Aorta (tissue), 5 donors: Measurements from ENCODE around the gene GPR137B. TPM values are rescaled to one million over a fixed set of nuclear protein-coding genes. Genes with fewer than 3 reads are reported as not detected.

Experiments
- ATAC-seq: fragments of 200-7000 bp; cut with Tn5 transposase; one replicate; pipeline ENCODE4 v1.9.1; 2022; ENCODE audit warnings: moderate library complexity; ENCODE audit not compliant: low FRiP score
- DNase-seq, 2 donors: peaks; one replicate each; pipeline ENCODE4 v3.0.0-alpha.2; 2020
- H3K27ac ChIP-seq, 2 donors: one replicate each; pipeline ENCODE4 v1.5.1; 2013; ENCODE audit warnings: low read length in 2 of 2, mild to moderate bottlenecking in 2 of 2, moderate library complexity in 2 of 2, control low read depth in 1 of 2, inconsistent platforms in 1 of 2, low read depth in 1 of 2
- H3K27me3 ChIP-seq, 2 donors: one replicate each; pipeline ENCODE4 v1.6.1; 2013; ENCODE audit warnings: control low read depth in 1 of 2, low read length in 1 of 2, mild to moderate bottlenecking in 1 of 2, moderate library complexity in 1 of 2; ENCODE audit not compliant: insufficient read depth in 2 of 2, control insufficient read depth in 1 of 2
- H3K36me3 ChIP-seq, 2 donors: one replicate each; pipeline ENCODE4 v1.6.1; 2013; ENCODE audit warnings: control low read depth in 1 of 2, low read length in 1 of 2, mild to moderate bottlenecking in 1 of 2; ENCODE audit not compliant: insufficient read depth in 2 of 2, control insufficient read depth in 1 of 2
- H3K4me1 ChIP-seq, 2 donors: one replicate each; pipeline ENCODE4 v1.6.1; 2013; ENCODE audit warnings: low read length in 2 of 2, control low read depth in 1 of 2, mild to moderate bottlenecking in 1 of 2, moderate library complexity in 1 of 2; ENCODE audit not compliant: insufficient read depth in 2 of 2, control insufficient read depth in 1 of 2
- H3K4me3 ChIP-seq, 2 donors: one replicate each; pipeline ENCODE4 v1.5.1; 2013; ENCODE audit warnings: low read length in 2 of 2, control low read depth in 1 of 2, mild to moderate bottlenecking in 1 of 2
- H3K9me3 ChIP-seq: one replicate; pipeline ENCODE4 v1.6.1; 2013; ENCODE audit warnings: mild to moderate bottlenecking, low read length; ENCODE audit not compliant: control insufficient read depth
- WGBS, 2 donors: extraction: QIAGEN DNeasy Blood & Tissue Kit; methylation state at CpG; one replicate each; pipeline ENCODE4 v1.1.7; 2013; 5-methylcytosine and 5-hydroxymethylcytosine counted together
- intact Hi-C, 2 donors: fragments of 100-400 bp; cut with DNase I; formaldehyde crosslinking; loops; one replicate each; pipeline versions ENCODE4 v1.14.2 to v1.15.0; 2022
- polyA plus RNA-seq, 2 donors: library from polyadenylated mRNA; stranded (reverse); fragments of 200-250 nt; gene quantifications; one replicate each; pipeline ENCODE4 v1.2.3, GENCODE V29; 2013
- total RNA-seq, 2 donors: library from RNA; stranded (reverse); fragmentation: NEBNext Ultra II Directional; extraction: Animal tissue kit (Norgen Biotek cat#: 25700); gene quantifications; one replicate each; pipeline ENCODE4 v1.2.1, GENCODE V29; 2021
- donor health status: healthy with polysubstance abuse.
- donor health status: Bipolar disorder and iron deficiency.
- donor health status: DM: no; HTN: no; CAD: no.
- donor health status: DM: no; HTN: no; CAD: no.
- donor health status: DM: yes; HTN: yes; CAD: no.

GPR137B gene
- total and polyA plus RNA-seq, 4 donors = 15.4 to 21.3 (median 19.5) TPM

DNA sequence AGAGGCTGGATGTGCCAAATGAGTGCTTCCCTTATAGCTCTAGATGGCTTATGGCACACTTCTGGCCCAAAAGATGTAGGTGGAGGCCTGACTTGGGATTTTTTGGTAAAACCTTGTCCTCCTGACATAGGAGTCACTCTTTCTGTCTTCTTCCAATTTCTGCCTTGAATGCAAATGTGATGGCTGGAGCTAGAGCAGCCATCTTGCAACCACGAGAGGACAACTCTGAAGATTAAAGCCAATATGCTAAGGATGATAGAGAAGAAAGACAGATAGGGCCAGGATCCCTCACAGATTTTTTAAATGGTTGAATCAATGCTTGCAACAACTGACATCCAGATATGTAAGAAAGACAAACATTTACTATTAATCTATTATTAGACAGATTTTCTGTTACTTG is 8.5 kb upstream of the GPR137B start:
- H3K4me1 ChIP-seq = no peaks in the 10 kb centered on the region
- no peaks in the 10 kb centered on the region for H3K9me3 ChIP-seq
- no peak overlapping the region for H3K27ac ChIP-seq
- DNase-seq (no peak), ATAC-seq (no peak)
- WGBS, 2 donors = 97% methylated on average over 1 of the region's 1 CpG
- no peaks in the 10 kb centered on the region for H3K36me3 ChIP-seq
- no peak overlapping the region for H3K4me3 ChIP-seq
- intact Hi-C loops = no loop called here
- peaks cover 0 to 2% of the 10 kb centered on the region in 2 donors for H3K27me3 ChIP-seq

DNA sequence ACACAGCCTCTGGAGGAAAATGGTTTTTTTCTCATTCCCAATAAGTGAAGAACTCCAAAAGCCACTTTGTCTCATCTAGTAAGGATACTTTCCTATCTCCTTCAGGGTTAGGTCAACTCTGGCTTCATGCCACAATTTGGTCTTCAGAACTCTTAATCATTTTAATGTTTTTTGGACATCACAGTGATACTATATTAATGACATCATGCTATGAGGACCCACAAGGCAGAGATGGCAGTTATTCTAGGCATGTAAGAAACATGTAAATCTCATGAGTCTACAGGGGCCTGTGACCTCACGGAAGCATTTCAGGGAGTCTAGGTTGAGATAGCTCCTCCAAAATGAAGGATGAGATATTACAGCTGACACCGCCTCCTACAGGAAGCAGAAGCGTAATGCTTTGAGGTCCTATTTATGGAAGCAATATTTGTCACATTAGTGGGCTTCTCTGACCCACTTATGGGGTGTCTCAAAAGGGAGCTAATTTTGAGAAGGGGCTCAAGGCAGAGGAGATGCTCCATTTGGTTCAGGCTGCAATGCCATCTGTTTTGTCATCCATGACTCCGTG is 5.0 kb upstream of the GPR137B start:
- no peak for DNase-seq
- H3K4me1 ChIP-seq = no peaks in the 10 kb centered on the region
- ATAC-seq = no peak
- intact Hi-C loops = no loop called here
- no peak overlapping the region for H3K4me3 ChIP-seq
- WGBS, 2 donors = 85 to 91% methylated on average over 4 of the region's 4 CpGs
- H3K27me3 ChIP-seq = peaks cover 0 to 4% of the 10 kb centered on the region in 2 donors
- H3K9me3 ChIP-seq = no peaks in the 10 kb centered on the region
- no peaks in the 10 kb centered on the region for H3K36me3 ChIP-seq
- no peak overlapping the region for H3K27ac ChIP-seq

DNA sequence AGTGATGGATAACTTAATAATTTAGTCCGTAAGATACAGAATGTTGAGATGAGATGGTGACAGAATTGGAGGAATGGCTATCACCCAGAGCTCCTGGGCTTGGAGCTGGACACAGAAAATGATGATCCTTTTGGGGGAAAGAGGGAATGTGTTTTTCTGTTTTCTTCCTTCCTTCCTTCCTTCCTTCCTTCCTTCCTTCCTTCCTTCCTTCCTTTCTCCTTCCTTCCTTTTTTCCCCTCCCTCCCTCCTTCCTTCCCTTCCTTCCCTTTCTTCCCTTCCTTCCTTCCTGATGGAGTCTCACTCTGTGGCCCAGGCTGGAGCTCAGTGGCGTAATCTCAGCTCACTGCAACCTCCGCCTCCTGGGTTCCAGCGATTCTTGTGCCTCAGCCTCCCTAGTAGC is 2.8 kb upstream of the GPR137B start:
- intact Hi-C loops = no loop called here
- DNase-seq = no peak
- H3K4me1 ChIP-seq = no peaks in the 10 kb centered on the region
- whole genome bisulfite sequencing, 2 donors = 96 to 97% methylated on average over 4 of the region's 4 CpGs
- peaks cover 0 to 4% of the 10 kb centered on the region in 2 donors for H3K27me3 ChIP-seq
- no peak overlapping the region for H3K4me3 ChIP-seq
- H3K36me3 ChIP-seq = no peaks in the 10 kb centered on the region
- no peak overlapping the region for H3K27ac ChIP-seq
- no peak for ATAC-seq
- H3K9me3 ChIP-seq = no peaks in the 10 kb centered on the region

DNA sequence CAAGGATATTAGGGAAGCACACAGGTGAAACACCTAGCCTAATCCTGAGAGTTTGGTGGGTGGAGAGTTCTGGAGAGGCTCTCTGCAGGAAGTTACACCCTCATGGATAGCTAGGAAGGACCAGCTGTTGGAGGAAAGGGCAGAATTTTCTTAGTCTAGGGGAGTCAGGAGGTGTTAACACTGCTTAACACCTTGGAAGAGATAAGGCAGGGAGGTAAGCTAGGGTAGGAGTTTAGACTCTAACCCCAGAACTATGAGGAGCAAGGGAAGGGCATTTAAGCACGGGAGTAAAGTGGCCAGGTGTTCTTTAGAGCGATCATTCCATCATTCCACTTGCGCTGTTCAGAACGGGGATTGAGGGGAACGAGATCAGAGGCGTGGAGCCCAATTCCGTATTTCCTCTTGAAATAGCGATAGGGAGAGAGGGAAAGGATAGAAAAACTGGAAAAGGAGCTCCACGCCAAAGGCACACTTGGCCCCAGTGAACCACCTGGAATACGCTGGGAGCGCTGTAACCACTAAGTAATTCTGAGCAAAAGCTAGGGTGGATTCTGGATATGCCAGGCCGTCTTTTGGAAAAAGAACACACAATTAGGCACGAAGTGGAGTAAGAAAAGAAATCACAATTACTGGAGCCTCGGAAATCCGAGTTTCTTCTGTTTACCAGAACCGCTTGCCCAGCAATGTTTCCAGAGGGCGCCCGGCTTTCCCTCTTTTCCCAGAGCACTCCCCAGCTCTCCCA is 1.5 kb upstream of the GPR137B start:
- WGBS, 2 donors = 7 to 9% methylated on average over 18 of the region's 18 CpGs
- Histone ChIP-seq H3K27ac (no peak overlapping the region), H3K4me3 (peak overlapping the region; percentile 75 to 77), H3K27me3 (peaks cover 0 to 2% of the 10 kb centered on the region in 2 donors), H3K4me1 (no peaks in the 10 kb centered on the region), H3K9me3 (no peaks in the 10 kb centered on the region), H3K36me3 (no peaks in the 10 kb centered on the region)
- ATAC-seq (no peak), DNase-seq (no peak)
- intact Hi-C loops = no loop called here

DNA sequence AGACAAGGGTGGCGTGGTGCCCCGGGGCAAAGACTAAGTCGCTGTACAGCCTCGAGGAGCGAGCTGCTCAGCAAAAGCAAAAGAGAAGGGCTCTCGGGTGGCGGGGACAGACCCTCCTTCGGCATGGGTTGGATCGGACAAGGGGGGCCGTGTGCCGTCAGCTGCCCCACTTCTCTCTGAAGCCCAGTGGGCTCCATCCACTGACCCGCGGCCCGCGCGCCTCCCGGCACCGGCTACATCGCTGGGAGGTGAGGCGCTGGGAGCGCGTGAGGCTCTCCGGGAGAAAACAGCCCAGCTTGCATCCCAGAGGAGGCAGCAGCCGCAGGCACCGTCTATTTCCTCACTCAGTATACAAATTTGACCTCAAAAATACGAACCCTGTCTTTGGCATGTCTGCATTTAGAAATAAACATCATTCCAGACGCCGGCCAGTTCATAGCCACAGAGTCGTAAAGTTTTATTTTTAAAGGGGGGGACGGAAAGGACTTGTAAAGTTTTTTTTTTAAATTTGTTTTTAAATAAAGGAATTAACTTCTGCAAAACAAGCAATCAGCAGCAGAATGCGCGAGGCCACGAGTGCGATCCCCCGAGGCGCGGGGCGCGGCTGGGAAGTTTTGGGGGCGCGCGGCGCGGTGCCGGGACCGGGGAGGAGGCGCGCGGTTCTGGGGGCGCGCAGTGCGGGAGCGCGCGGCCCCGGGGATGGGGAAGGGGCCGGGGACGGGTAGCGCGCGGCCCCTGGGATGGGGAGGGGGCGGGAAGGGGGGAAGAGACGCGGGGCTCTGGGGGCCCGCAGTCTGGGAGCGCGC is 689 bp upstream of the GPR137B start:
- Histone ChIP-seq H3K4me3 (peak overlapping the region; percentile 75 to 77), H3K36me3 (no peaks in the 10 kb centered on the region), H3K4me1 (no peaks in the 10 kb centered on the region), H3K27me3 (peaks cover 0 to 2% of the 10 kb centered on the region in 2 donors), H3K27ac (no peak overlapping the region), H3K9me3 (no peaks in the 10 kb centered on the region)
- intact Hi-C loops = no loop called here
- no peak for DNase-seq
- peak; percentile 51 for ATAC-seq
- WGBS, 2 donors = 0 to 1% methylated on average over 52 to 67 of the region's 67 CpGs

DNA sequence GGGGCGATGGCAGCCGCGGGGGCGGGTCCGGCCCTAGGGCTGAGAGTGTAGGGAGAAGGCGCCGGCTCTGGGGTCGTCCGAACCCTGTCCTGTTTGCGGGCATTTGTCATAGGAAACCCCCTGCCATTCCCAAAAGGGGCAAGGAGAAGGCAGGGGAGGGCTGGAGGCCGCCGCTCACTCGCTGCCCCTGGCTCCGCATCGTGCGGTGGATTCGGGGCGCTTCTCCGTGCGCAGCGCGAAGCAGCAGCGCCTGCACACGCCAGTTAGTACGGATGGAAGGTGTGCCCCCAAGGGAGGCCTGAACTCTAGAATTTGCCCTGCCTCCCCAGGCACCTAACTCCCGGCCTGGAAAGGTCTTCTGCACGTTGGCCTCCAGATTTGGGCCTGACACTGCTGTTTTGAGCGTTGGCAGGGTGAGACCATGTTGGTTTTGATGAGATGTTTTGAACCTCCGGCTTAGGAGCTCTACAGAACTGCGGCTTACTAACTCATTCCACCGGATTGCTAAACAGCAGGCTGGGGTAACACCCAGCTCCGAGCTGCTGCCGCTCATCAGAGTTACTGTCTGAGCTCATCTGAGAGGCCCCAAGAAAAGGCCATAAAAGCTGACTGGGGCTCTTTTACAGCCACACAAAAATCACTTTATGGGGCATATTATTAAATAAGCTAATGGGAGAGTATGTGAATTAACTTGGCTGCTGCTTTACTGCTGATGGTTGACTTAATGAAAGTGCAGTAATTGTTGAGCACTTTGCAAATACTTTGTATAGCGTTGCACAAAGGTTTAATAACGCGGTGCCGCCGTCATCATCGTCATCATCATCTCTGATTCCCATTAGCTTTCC is 987 bp downstream of the GPR137B start:
- Histone ChIP-seq H3K27me3 (peaks cover 0 to 2% of the 10 kb centered on the region in 2 donors), H3K4me3 (peak overlapping the region; percentile 75 to 77), H3K4me1 (no peaks in the 10 kb centered on the region), H3K27ac (no peak overlapping the region), H3K36me3 (no peaks in the 10 kb centered on the region), H3K9me3 (no peaks in the 10 kb centered on the region)
- DNase-seq (no peak), ATAC-seq (peak; percentile 31)
- intact Hi-C loops = no loop called here
- WGBS, 2 donors = 19% methylated on average over 38 to 39 of the region's 39 CpGs

DNA sequence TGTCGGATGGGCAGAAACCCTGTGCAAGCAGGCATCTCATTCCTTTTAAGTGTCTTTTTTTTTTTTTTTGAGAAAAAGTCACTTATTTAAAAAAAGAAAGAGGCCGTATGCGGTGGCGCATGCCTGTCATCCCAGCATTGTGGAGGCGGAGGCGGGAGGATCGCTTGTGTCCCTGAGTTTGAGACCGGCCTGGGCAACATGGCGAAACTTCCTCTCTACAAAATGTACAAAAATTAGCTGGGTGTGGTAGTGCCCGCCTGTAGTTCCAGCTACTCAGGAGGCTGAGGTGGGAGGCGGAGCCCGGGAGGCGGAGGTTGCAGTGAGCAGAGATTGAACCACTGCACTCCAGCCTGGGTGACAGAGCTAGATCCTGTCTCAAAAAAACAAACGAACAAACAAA is 1.7 kb downstream of the GPR137B start:
- ATAC-seq (no peak), DNase-seq (no peak)
- peaks cover 0 to 2% of the 10 kb centered on the region in 2 donors for H3K27me3 ChIP-seq
- no peaks in the 10 kb centered on the region for H3K9me3 ChIP-seq
- H3K27ac ChIP-seq = no peak overlapping the region
- no peaks in the 10 kb centered on the region for H3K36me3 ChIP-seq
- H3K4me1 ChIP-seq = no peaks in the 10 kb centered on the region
- WGBS, 2 donors = 96% methylated on average over 14 of the region's 14 CpGs
- H3K4me3 ChIP-seq = no peak overlapping the region
- intact Hi-C loops = no loop called here

DNA sequence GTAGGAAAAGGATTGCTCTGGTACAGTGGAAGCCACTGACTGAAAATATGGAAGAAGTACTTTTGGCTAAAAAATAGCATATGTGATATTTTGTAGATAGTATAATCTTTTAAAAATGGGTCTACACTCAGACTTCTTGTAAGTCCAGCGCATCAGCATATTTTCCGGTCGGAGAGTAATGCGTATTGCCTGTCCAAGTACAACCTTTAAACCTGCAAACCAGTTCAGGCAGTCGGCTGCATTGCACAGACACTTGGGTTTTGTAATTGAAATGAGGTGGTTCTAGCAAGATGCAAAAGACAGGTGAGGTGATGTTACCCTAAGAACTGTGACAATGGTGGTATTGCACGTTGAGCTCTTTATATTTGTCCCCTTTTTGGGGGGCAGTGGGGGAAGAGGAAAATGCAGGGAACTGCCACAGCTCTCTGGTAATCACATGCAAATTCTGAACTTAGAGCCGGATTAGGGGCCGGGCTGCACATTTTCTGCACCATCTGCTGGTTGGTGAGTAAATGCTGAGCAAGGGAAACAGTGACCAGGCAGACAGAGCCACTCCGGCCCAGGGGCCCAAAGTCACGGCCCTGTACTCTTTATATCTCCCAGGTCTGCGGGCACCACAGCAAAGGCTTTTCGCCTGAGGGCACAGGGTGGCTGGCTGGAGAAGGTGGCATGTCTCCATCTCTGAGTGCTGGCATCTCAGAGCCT is 2.3 kb downstream of the GPR137B start:
- DNase-seq (no peak), ATAC-seq (no peak)
- H3K36me3 ChIP-seq = no peaks in the 10 kb centered on the region
- no peaks in the 10 kb centered on the region for H3K9me3 ChIP-seq
- H3K4me3 ChIP-seq = no peak overlapping the region
- no peak overlapping the region for H3K27ac ChIP-seq
- intact Hi-C loops = no loop called here
- peaks cover 0 to 2% of the 10 kb centered on the region in 2 donors for H3K27me3 ChIP-seq
- WGBS, 2 donors = 54 to 58% methylated on average over 12 of the region's 12 CpGs
- no peaks in the 10 kb centered on the region for H3K4me1 ChIP-seq
